HG02759 (cell line): ENCODE data around the gene PICK1.

Experiments used
- ATAC-seq: cut with Tn5 transposase; IDR thresholded peaks from one replicate; pipeline ENCODE4 v1.9.1; 2021; ENCODE audit warnings: mild to moderate bottlenecking, moderate library complexity; ENCODE audit not compliant: unreplicated experiment

PICK1 gene

GRCh38 chr22:38046070-38046748, 11.0 kb upstream of the PICK1 start:
- no peak for ATAC-seq

- ATAC-seq: no peak
Measured at GRCh38 chr22:38049812-38050619, 7.2 kb upstream of the PICK1 start.

- ATAC-seq: no peak
Measured at GRCh38 chr22:38050720-38051119, 6.5 kb upstream of the PICK1 start.

- ATAC-seq: no peak
Measured at GRCh38 chr22:38051261-38051660, 5.9 kb upstream of the PICK1 start.

GRCh38 chr22:38051900-38052862, 5.0 kb upstream of the PICK1 start:
- ATAC-seq: no peak

- ATAC-seq: no peak
Measured at GRCh38 chr22:38062791-38063190, 5.6 kb downstream of the PICK1 start.

- ATAC-seq: no peak
Measured at GRCh38 chr22:38065539-38065938, 8.3 kb downstream of the PICK1 start.

- no peak for ATAC-seq
Measured at GRCh38 chr22:38066381-38067027, 9.3 kb downstream of the PICK1 start.

GRCh38 chr22:38067028-38067415, 9.8 kb downstream of the PICK1 start:
- no peak for ATAC-seq

- no peak for ATAC-seq
Measured at GRCh38 chr22:38067761-38068360, 10.7 kb downstream of the PICK1 start.

- ATAC-seq: no peak
Measured at GRCh38 chr22:38068641-38069371, 11.6 kb downstream of the PICK1 start.

- no peak for ATAC-seq
Measured at GRCh38 chr22:38069372-38070249, 12.4 kb downstream of the PICK1 start.

- ATAC-seq: no peak
Measured at GRCh38 chr22:38070250-38070921, 13.2 kb downstream of the PICK1 start.

- no peak for ATAC-seq
Measured at GRCh38 chr22:38071421-38072321, 14.5 kb downstream of the PICK1 start.

- ATAC-seq: no peak
Measured at GRCh38 chr22:38072322-38073149, 15.3 kb downstream of the PICK1 start.
